GM12891 (cell line): ENCODE results near the gene CNOT2.

ENCODE experiments used
- POLR2A ChIP-seq: IDR thresholded peaks from 2 replicates; pipeline ENCODE4 v1.6.1; 2011; ENCODE audit warnings: low read depth, low read length, control low read depth
- POLR2AphosphoS5 ChIP-seq: IDR thresholded peaks from 2 replicates; pipeline ENCODE4 v1.6.1; 2011; ENCODE audit warnings: low read depth, low read length, control low read depth
- SPI1 ChIP-seq: IDR thresholded peaks from 2 replicates; pipeline ENCODE4 v1.6.1; 2011; ENCODE audit warnings: low read depth, low read length, control low read depth
- TAF1 ChIP-seq: IDR thresholded peaks from 2 replicates; pipeline ENCODE4 v1.6.1; 2011; ENCODE audit warnings: low read depth, low read length, control low read depth

GRCh38 chr12:70305794-70306193 lies 62.6 kb downstream of the CNOT2 start:
- no peak for TF ChIP-seq POLR2A
- no peak for TF ChIP-seq TAF1
- TF ChIP-seq POLR2AphosphoS5: no peak
- no peak for TF ChIP-seq SPI1
